Activated CD4-positive, alpha-beta T cell treated with anti-CD3 and anti-CD28 coated beads for 36 hours (primary cell): ENCODE data around the gene ITPRIP. TPM values are rescaled to one million over a fixed set of nuclear protein-coding genes. Genes with fewer than 3 reads are reported as not detected.
A peak's percentile ranks its signal among the peaks of the same experiment; 100 is the strongest.

Source experiments
- ATAC-seq: fragments of 200-7000 bp; cut with Tn5 transposase; one replicate; pipeline ENCODE4 v1.10.0; 2021; ENCODE audit warnings: mild to moderate bottlenecking, moderate library complexity
- CTCF ChIA-PET: fragments of 350-600 bp; sonication (Branson Sonifier 250); formaldehyde crosslinking; loops from one replicate; lab custom pipeline; 2021; ENCODE audit warnings: antibody characterized with exemption; lab: Charles Lee
- POLR2A ChIA-PET: fragments of 350-600 bp; sonication (Branson Sonifier 250); formaldehyde crosslinking; loops from one replicate; lab custom pipeline; 2021; ENCODE audit warnings: antibody characterized with exemption, inconsistent platforms; lab: Charles Lee
- DNase-seq: peaks from one replicate; pipeline ENCODE4 v3.0.0-alpha.2; 2020
- H3K27ac Mint-ChIP-seq: one replicate; pipeline ENCODE4 v1.8.0; 2021; ENCODE audit warnings: mixed read lengths
- H3K27me3 Mint-ChIP-seq: one replicate; pipeline ENCODE4 v1.8.0; 2021; ENCODE audit warnings: mixed read lengths
- H3K36me3 Mint-ChIP-seq: one replicate; pipeline ENCODE4 v1.8.0; 2021; ENCODE audit warnings: low read depth, mixed read lengths
- H3K4me1 Mint-ChIP-seq: one replicate; pipeline ENCODE4 v1.8.0; 2021; ENCODE audit warnings: mixed read lengths
- H3K4me3 Mint-ChIP-seq: one replicate; pipeline ENCODE4 v1.8.0; 2021; ENCODE audit warnings: mild to moderate bottlenecking, moderate library complexity, mixed read lengths
- H3K9me3 Mint-ChIP-seq: one replicate; pipeline ENCODE4 v1.8.0; 2021; ENCODE audit warnings: low read depth, mixed read lengths
- intact Hi-C, 2 experiments: fragments of 100-400 bp; cut with DNase I in 1 of 2; cut with micrococcal nuclease in 1 of 2; formaldehyde crosslinking; loops; one replicate each; pipeline versions ENCODE4 v1.14.2 to v1.15.1; 2022 to 2024; cut with DNase I, micrococcal nuclease
- total RNA-seq, 2 experiments: library from RNA; stranded (reverse); gene quantifications; one replicate each; pipeline ENCODE4 v1.2.3, GENCODE V29; 2021

ITPRIP gene
- total RNA-seq, 2 experiments from 2014 or later, result 20.3 to 21.6 TPM

DNA sequence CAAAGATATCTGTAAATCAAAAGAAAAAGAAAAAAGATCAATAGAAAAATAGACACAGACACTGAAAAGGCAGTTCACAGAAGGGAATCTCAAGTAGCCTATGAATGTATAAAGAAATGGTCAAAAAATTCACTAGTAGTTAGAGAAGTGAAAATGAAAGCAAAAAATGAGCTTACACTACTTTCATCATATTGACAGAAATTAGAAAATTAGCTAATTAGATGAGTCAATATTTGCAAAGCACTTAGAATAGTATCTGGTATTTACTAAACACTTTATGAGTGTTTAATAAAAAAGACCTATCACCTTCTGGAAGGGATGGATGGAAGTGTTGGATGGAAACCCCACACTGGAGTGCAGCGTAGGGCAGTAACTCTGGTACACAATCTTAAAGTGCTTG lies 13.7 kb upstream of the ITPRIP start:
- H3K4me1 Mint-ChIP-seq, result peaks cover under 1% of the 10 kb centered on the region
- peak; percentile 4 for ATAC-seq
- no peaks in the 10 kb centered on the region for H3K9me3 Mint-ChIP-seq
- no peak for DNase-seq
- ChIA-PET CTCF (interaction anchor here (1.0 to 7.4 kb wide), 21 partner anchors 9 to 464 kb away, joined by 3 to 109 read pairs (median 8); partner anchors contain the start of genes GSTO2 and ITPRIP), POLR2A (interaction anchor here (0.6 to 2.0 kb wide), 6 partner anchors 14 to 230 kb away, joined by 3 to 9 read pairs (median 4); partner anchors contain the start of genes ITPRIP and SFR1)
- H3K27me3 Mint-ChIP-seq, result no peaks in the 10 kb centered on the region
- H3K4me3 Mint-ChIP-seq, result peak overlapping the region; percentile 11
- intact Hi-C loops, result loop anchor here (1.0 to 5.0 kb wide), 7 partner anchors 23 to 435 kb away; partner anchors contain the start of genes SFR1 (in 2 of the 2) and STN1 (in 2 of the 2)
- H3K36me3 Mint-ChIP-seq, result no peaks in the 10 kb centered on the region
- H3K27ac Mint-ChIP-seq, result no peak overlapping the region

GRCh38 chr10:104351061-104351702 lies 12.9 kb upstream of the ITPRIP start:
- intact Hi-C loops, result loop anchor here (1.0 to 5.0 kb wide), 6 partner anchors 22 to 434 kb away; partner anchors contain the start of genes STN1 (in 2 of the 2) and SFR1 (in 1 of the 2)
- ChIA-PET POLR2A (interaction anchor here (0.6 to 2.0 kb wide), 9 partner anchors 13 to 230 kb away, joined by 3 to 9 read pairs (median 4); partner anchors contain the start of genes GSTO2, ITPRIP and SFR1), CTCF (interaction anchor here (0.6 to 7.4 kb wide), 28 partner anchors 8 to 463 kb away, joined by 3 to 109 read pairs (median 6); partner anchors contain the start of genes GSTO2 and ITPRIP)
- H3K27me3 Mint-ChIP-seq, result no peaks in the 10 kb centered on the region
- no peaks in the 10 kb centered on the region for H3K9me3 Mint-ChIP-seq
- H3K4me1 Mint-ChIP-seq, result peaks cover 4% of the 10 kb centered on the region
- H3K4me3 Mint-ChIP-seq, result peak overlapping the region; percentile 18
- ATAC-seq (peak; percentile 55), DNase-seq (no peak)
- peak overlapping the region; percentile 76 for H3K27ac Mint-ChIP-seq
- H3K36me3 Mint-ChIP-seq, result no peaks in the 10 kb centered on the region

DNA sequence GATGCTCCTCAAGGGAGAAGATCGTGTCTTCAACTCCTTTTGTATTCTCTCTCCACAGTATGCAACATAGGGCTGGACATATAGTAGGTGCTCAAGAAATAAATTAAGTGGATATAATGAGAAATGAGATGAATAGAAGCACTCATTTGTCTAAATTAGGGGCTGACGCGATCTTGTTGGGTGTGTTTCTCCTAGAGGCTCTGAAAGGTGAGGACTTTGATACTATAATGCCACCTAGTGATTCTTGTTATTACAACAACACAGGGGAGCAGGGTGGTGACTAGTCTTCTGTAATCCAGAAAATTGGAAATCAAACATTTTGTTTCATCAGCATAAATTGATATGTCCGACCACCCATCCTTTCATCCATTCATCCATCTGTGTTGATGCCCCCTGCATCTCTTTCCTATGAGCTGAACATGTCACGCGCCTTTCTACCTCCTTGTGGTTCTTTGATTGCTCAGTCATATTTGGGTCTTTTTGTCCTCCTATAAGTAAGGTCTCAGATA lies 11.9 kb upstream of the ITPRIP start:
- ATAC-seq (peak; percentile 62), DNase-seq (peak; percentile 46)
- ChIA-PET POLR2A (interaction anchor here (0.6 to 1.5 kb wide), 2 partner anchors 41 to 81 kb away, joined by 3 to 5 read pairs; partner anchors contain the start of gene GSTO2), CTCF (interaction anchor here (0.8 to 7.4 kb wide), 20 partner anchors 9 to 76 kb away, joined by 3 to 109 read pairs (median 7); partner anchors contain the start of gene ITPRIP)
- H3K4me3 Mint-ChIP-seq, result no peak overlapping the region
- no peak overlapping the region for H3K27ac Mint-ChIP-seq
- no peaks in the 10 kb centered on the region for H3K27me3 Mint-ChIP-seq
- H3K9me3 Mint-ChIP-seq, result peaks cover 4% of the 10 kb centered on the region
- no peaks in the 10 kb centered on the region for H3K36me3 Mint-ChIP-seq
- intact Hi-C loops, result loop anchor here (1.0 to 5.0 kb wide), 6 partner anchors 12 to 433 kb away; partner anchors contain the start of genes ITPRIP (in 1 of the 2), SFR1 (in 1 of the 2) and STN1 (in 1 of the 2)
- H3K4me1 Mint-ChIP-seq, result peaks cover 12% of the 10 kb centered on the region

- ATAC-seq, result no peak
- ChIA-PET CTCF (interaction anchor here (0.7 to 7.4 kb wide), 11 partner anchors 8 to 89 kb away, joined by 3 to 109 read pairs (median 7); partner anchors contain the start of gene ITPRIP), POLR2A (interaction anchor here (0.6 kb wide), 1 partner anchor 40 kb away, joined by 5 read pairs; no protein-coding TSS in a partner anchor)
- Mint-ChIP-seq H3K9me3 (peaks cover 4% of the 10 kb centered on the region), H3K4me3 (no peak overlapping the region), H3K27me3 (no peaks in the 10 kb centered on the region), H3K4me1 (peaks cover 12% of the 10 kb centered on the region), H3K27ac (no peak overlapping the region), H3K36me3 (no peaks in the 10 kb centered on the region)
- peak; percentile 12 for DNase-seq
- intact Hi-C loops, result loop anchor here (1.0 to 5.0 kb wide), 6 partner anchors 11 to 432 kb away; partner anchors contain the start of genes ITPRIP (in 1 of the 2), SFR1 (in 1 of the 2) and STN1 (in 1 of the 2)
These were observed 11.4 kb upstream of the ITPRIP start for GRCh38 chr10:104349623-104350126.

- H3K9me3 Mint-ChIP-seq, result peaks cover 4% of the 10 kb centered on the region
- no peak overlapping the region for H3K4me3 Mint-ChIP-seq
- DNase-seq (no peak), ATAC-seq (no peak)
- CTCF ChIA-PET, result interaction anchor here (1.5 to 7.4 kb wide), 5 partner anchors 24 to 74 kb away, joined by 4 to 109 read pairs (median 14); no protein-coding TSS in a partner anchor
- intact Hi-C loops, result no loop called here
- H3K4me1 Mint-ChIP-seq, result peaks cover 12% of the 10 kb centered on the region
- no peaks in the 10 kb centered on the region for H3K27me3 Mint-ChIP-seq
- H3K36me3 Mint-ChIP-seq, result no peaks in the 10 kb centered on the region
- H3K27ac Mint-ChIP-seq, result no peak overlapping the region
- POLR2A ChIA-PET, result no interaction called here
These were observed 10.3 kb upstream of the ITPRIP start for GRCh38 chr10:104348601-104349000.

GRCh38 chr10:104347295-104348045 lies 9.2 kb upstream of the ITPRIP start:
- CTCF ChIA-PET, result interaction anchor here (1.1 to 7.4 kb wide), 7 partner anchors 17 to 76 kb away, joined by 3 to 109 read pairs (median 6); no protein-coding TSS in a partner anchor
- H3K4me1 Mint-ChIP-seq, result peaks cover 12% of the 10 kb centered on the region
- H3K9me3 Mint-ChIP-seq, result peaks cover 4% of the 10 kb centered on the region
- no peak overlapping the region for H3K4me3 Mint-ChIP-seq
- intact Hi-C loops, result no loop called here
- no peaks in the 10 kb centered on the region for H3K36me3 Mint-ChIP-seq
- no peak for DNase-seq
- H3K27ac Mint-ChIP-seq, result peak overlapping the region; percentile 11
- no peak for ATAC-seq
- H3K27me3 Mint-ChIP-seq, result no peaks in the 10 kb centered on the region
- POLR2A ChIA-PET, result no interaction called here

GRCh38 chr10:104345941-104346340 lies 7.7 kb upstream of the ITPRIP start:
- intact Hi-C loops, result no loop called here
- POLR2A ChIA-PET, result no interaction called here
- Mint-ChIP-seq H3K4me1 (peaks cover 12% of the 10 kb centered on the region), H3K36me3 (no peaks in the 10 kb centered on the region), H3K27ac (no peak overlapping the region), H3K9me3 (peaks cover 4% of the 10 kb centered on the region), H3K4me3 (no peak overlapping the region), H3K27me3 (no peaks in the 10 kb centered on the region)
- ATAC-seq, result peak; percentile 35
- CTCF ChIA-PET, result interaction anchor here (0.9 to 7.4 kb wide), 7 partner anchors 9 to 54 kb away, joined by 3 to 109 read pairs (median 4); no protein-coding TSS in a partner anchor
- DNase-seq, result no peak

- H3K4me3 Mint-ChIP-seq, result no peak overlapping the region
- H3K9me3 Mint-ChIP-seq, result peaks cover 4% of the 10 kb centered on the region
- ATAC-seq, result no peak
- ChIA-PET POLR2A (no interaction called here), CTCF (interaction anchor here (0.9 to 7.4 kb wide), 7 partner anchors 8 to 54 kb away, joined by 3 to 109 read pairs (median 4); partner anchors contain the start of gene CFAP58)
- DNase-seq, result no peak
- no peak overlapping the region for H3K27ac Mint-ChIP-seq
- intact Hi-C loops, result no loop called here
- no peaks in the 10 kb centered on the region for H3K27me3 Mint-ChIP-seq
- H3K4me1 Mint-ChIP-seq, result peaks cover 12% of the 10 kb centered on the region
- no peaks in the 10 kb centered on the region for H3K36me3 Mint-ChIP-seq
These were observed 7.2 kb upstream of the ITPRIP start for GRCh38 chr10:104345515-104345914.

- ATAC-seq, result no peak
- DNase-seq, result no peak
- no peak overlapping the region for H3K4me3 Mint-ChIP-seq
- H3K27ac Mint-ChIP-seq, result no peak overlapping the region
- peaks cover 22% of the 10 kb centered on the region for H3K4me1 Mint-ChIP-seq
- no peaks in the 10 kb centered on the region for H3K27me3 Mint-ChIP-seq
- POLR2A ChIA-PET, result no interaction called here
- intact Hi-C loops, result no loop called here
- no peaks in the 10 kb centered on the region for H3K36me3 Mint-ChIP-seq
- CTCF ChIA-PET, result interaction anchor here (0.9 to 1.0 kb wide), 3 partner anchors 48 to 70 kb away, joined by 3 read pairs; no protein-coding TSS in a partner anchor
- peaks cover 4% of the 10 kb centered on the region for H3K9me3 Mint-ChIP-seq
These were observed 6.0 kb upstream of the ITPRIP start for GRCh38 chr10:104344219-104344618.

- Mint-ChIP-seq H3K27me3 (no peaks in the 10 kb centered on the region), H3K27ac (no peak overlapping the region), H3K9me3 (peaks cover 4% of the 10 kb centered on the region), H3K4me3 (no peak overlapping the region), H3K36me3 (no peaks in the 10 kb centered on the region), H3K4me1 (peaks cover 24% of the 10 kb centered on the region)
- ChIA-PET POLR2A (no interaction called here), CTCF (interaction anchor here (0.6 to 2.3 kb wide), 6 partner anchors 9 to 68 kb away, joined by 3 to 19 read pairs (median 3); no protein-coding TSS in a partner anchor)
- DNase-seq (no peak), ATAC-seq (no peak)
- intact Hi-C loops, result no loop called here
These were observed 4.7 kb upstream of the ITPRIP start for GRCh38 chr10:104342941-104343411.
